Progenitor cell of endocrine pancreas (in vitro differentiated cells): Measurements from ENCODE around the gene PSEN2. TPM values are rescaled to one million over a fixed set of nuclear protein-coding genes. Genes with fewer than 3 reads are reported as not detected.
"Not testable (repeated sequence)": the region's sequence is repeated elsewhere in the genome, so short reads cannot be mapped to it uniquely, and the experiment has no call there.

Source experiments
- DNase-seq: peaks from one replicate; pipeline ENCODE4 v3.0.0; 2021; ENCODE audit warnings: low spot score; ENCODE audit not compliant: unreplicated experiment
- H3K27ac Mint-ChIP-seq: 2 replicates; pipeline ENCODE4 v1.8.0; 2021; ENCODE audit warnings: mild to moderate bottlenecking, moderate library complexity, mixed read lengths
- H3K27me3 Mint-ChIP-seq: 2 replicates; pipeline ENCODE4 v1.8.0; 2021; ENCODE audit warnings: mixed read lengths
- H3K36me3 Mint-ChIP-seq: 2 replicates; pipeline ENCODE4 v1.8.0; 2022; ENCODE audit warnings: mixed read lengths; ENCODE audit not compliant: insufficient read depth
- H3K4me1 Mint-ChIP-seq: 2 replicates; pipeline ENCODE4 v1.8.0; 2021; ENCODE audit warnings: low read depth, mixed read lengths
- H3K4me3 Mint-ChIP-seq: 2 replicates; pipeline ENCODE4 v1.8.0; 2021; ENCODE audit warnings: low read depth, mild to moderate bottlenecking, moderate library complexity, mixed read lengths
- H3K9me3 Mint-ChIP-seq: 2 replicates; pipeline ENCODE4 v1.8.0; 2021; ENCODE audit warnings: low read depth, mixed read lengths
- CTCF ChIP-seq: fragments of 200-600 bp; sonication (generic); IDR thresholded peaks from one replicate; pipeline ENCODE4 v1.5.0; 2021; ENCODE audit warnings: antibody characterized with exemption, mild to moderate bottlenecking; ENCODE audit not compliant: unreplicated experiment
- total RNA-seq: library from RNA; stranded (reverse); gene quantifications from 2 replicates; pipeline ENCODE4 v1.2.1, GENCODE V29; 2021

The PSEN2 gene
- total RNA-seq, 1 donor from 2014 or later: 27.5 TPM

- Mint-ChIP-seq H3K4me1 (no peaks in the 10 kb centered on the region), H3K27ac (no peak overlapping the region), H3K36me3 (no peaks in the 10 kb centered on the region), H3K27me3 (no peaks in the 10 kb centered on the region), H3K4me3 (no peak overlapping the region), H3K9me3 (no peaks in the 10 kb centered on the region)
- TF ChIP-seq CTCF: no peak
- no peak for DNase-seq
These were observed 49.2 kb downstream of the PSEN2 start for GRCh38 chr1:226919587-226919986.

GRCh38 chr1:226919995-226920394 is 49.6 kb downstream of the PSEN2 start:
- H3K36me3 Mint-ChIP-seq: no peaks in the 10 kb centered on the region
- no peaks in the 10 kb centered on the region for H3K9me3 Mint-ChIP-seq
- no peak overlapping the region for H3K27ac Mint-ChIP-seq
- no peak for TF ChIP-seq CTCF
- H3K27me3 Mint-ChIP-seq: no peaks in the 10 kb centered on the region
- H3K4me1 Mint-ChIP-seq: no peaks in the 10 kb centered on the region
- no peak overlapping the region for H3K4me3 Mint-ChIP-seq
- DNase-seq: no peak

- no peak for TF ChIP-seq CTCF
- no peaks in the 10 kb centered on the region for H3K36me3 Mint-ChIP-seq
These were observed 50.1 kb downstream of the PSEN2 start for GRCh38 chr1:226920446-226920894.

GRCh38 chr1:226921504-226921903 is 51.1 kb downstream of the PSEN2 start:
- Mint-ChIP-seq H3K4me3 (no peak overlapping the region), H3K27me3 (no peaks in the 10 kb centered on the region), H3K4me1 (no peaks in the 10 kb centered on the region), H3K9me3 (peaks cover 2% of the 10 kb centered on the region), H3K36me3 (peaks cover 3% of the 10 kb centered on the region), H3K27ac (no peak overlapping the region)
- no peak for DNase-seq
- no peak for TF ChIP-seq CTCF

More at GRCh38 chr1:226920446-226920894, 50.1 kb downstream of the PSEN2 start:
- H3K4me3 Mint-ChIP-seq: no peak overlapping the region
- H3K4me1 Mint-ChIP-seq: no peaks in the 10 kb centered on the region
- no peaks in the 10 kb centered on the region for H3K9me3 Mint-ChIP-seq
- no peak overlapping the region for H3K27ac Mint-ChIP-seq
- H3K27me3 Mint-ChIP-seq: no peaks in the 10 kb centered on the region
- no peak for DNase-seq

- not testable (repeated sequence) for DNase-seq, H3K9me3 Mint-ChIP-seq, H3K27ac Mint-ChIP-seq, H3K4me1 Mint-ChIP-seq, H3K27me3 Mint-ChIP-seq, H3K4me3 Mint-ChIP-seq
- H3K36me3 Mint-ChIP-seq: peaks cover 12% of the 10 kb centered on the region
These were observed 59.1 kb downstream of the PSEN2 start for GRCh38 chr1:226929260-226930111.
